GM18867 (cell line): ENCODE measurements around the gene KRT86.
"Not testable (repeated sequence)": the region's sequence is repeated elsewhere in the genome, so short reads cannot be mapped to it uniquely, and the experiment has no call there.

ENCODE experiments used
- ATAC-seq: cut with Tn5 transposase; IDR thresholded peaks from one replicate; pipeline ENCODE4 v1.9.1; 2021; ENCODE audit warnings: mild to moderate bottlenecking, moderate library complexity; ENCODE audit not compliant: unreplicated experiment

The KRT86 gene

DNA sequence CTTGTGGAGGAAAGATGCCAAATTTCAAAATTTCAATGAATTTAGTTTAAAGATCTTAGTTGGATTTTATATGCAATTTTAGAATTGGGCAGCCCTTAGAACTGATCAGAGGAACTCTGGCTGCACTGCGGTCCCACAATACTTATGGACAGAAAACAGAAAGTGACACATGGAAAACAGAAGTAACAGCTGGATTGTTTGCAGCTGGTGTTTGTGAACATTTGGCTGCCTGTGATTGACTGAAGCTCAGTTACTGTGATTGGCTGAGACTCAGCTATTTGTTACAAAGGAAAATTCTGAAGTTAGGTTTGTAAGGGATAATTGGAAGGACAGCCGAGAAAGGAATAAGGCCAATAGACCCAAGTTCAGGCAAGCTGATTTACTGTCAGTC, 10.0 kb upstream of the KRT86 start:
- ATAC-seq = no peak

GRCh38 chr12:52266514-52266913, 7.9 kb upstream of the KRT86 start:
- ATAC-seq = no peak

DNA sequence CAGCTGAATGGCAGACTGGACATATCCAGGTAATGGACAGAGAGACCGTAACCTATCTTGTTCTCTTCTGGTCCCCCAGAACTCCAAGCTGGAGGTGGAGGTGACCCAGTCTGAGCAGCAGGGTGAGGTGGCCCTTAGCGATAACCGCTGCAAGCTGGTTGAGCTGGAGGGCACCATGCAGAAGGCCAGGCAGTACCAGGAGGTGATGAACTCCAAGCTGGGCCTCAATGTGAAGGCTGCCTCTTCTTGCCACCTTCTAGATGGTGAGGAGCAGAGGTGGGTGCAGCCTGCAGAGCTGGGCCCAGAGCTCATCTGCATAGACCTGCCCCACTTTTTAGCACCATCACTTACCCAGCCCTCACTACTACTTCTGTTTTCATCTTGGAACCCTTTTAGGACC, 7.2 kb upstream of the KRT86 start:
- no peak for ATAC-seq

GRCh38 chr12:52267699-52268098, 6.7 kb upstream of the KRT86 start:
- no peak for ATAC-seq

- ATAC-seq = no peak
These were observed 6.2 kb upstream of the KRT86 start for GRCh38 chr12:52268212-52268611.

- ATAC-seq = no peak
These were observed 3.8 kb upstream of the KRT86 start for GRCh38 chr12:52270541-52271070.

DNA sequence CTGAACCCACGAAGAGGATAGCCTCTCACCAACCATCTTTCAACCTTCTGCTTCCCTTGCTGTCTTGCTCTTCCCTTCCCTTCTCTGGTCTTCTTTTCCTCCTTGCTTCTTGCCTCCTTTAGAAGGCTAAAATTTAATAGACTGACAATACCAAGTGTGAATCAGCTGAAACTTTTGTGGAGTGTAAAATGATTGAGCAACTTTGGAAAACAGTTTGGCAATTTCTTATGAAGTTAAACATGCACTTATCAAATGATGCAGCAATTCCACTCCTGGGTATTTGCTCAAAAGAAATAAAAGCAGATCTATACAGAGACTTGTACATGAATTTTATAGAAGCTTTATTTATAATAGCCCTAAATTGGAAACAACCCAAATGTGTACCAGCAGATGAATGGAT, 3.3 kb upstream of the KRT86 start:
- no peak for ATAC-seq

- no peak for ATAC-seq
These were observed 1.2 kb downstream of the KRT86 start for GRCh38 chr12:52275686-52276085.

- no peak for ATAC-seq
These were observed 3.2 kb downstream of the KRT86 start for GRCh38 chr12:52277486-52278245.

- ATAC-seq = peak; percentile 74
These were observed 4.4 kb downstream of the KRT86 start for GRCh38 chr12:52278575-52279421.

- ATAC-seq = no peak
These were observed 5.2 kb downstream of the KRT86 start for GRCh38 chr12:52279422-52280318.

GRCh38 chr12:52280319-52280795, 5.9 kb downstream of the KRT86 start:
- ATAC-seq = no peak

GRCh38 chr12:52280796-52281560, 6.5 kb downstream of the KRT86 start:
- no peak for ATAC-seq

DNA sequence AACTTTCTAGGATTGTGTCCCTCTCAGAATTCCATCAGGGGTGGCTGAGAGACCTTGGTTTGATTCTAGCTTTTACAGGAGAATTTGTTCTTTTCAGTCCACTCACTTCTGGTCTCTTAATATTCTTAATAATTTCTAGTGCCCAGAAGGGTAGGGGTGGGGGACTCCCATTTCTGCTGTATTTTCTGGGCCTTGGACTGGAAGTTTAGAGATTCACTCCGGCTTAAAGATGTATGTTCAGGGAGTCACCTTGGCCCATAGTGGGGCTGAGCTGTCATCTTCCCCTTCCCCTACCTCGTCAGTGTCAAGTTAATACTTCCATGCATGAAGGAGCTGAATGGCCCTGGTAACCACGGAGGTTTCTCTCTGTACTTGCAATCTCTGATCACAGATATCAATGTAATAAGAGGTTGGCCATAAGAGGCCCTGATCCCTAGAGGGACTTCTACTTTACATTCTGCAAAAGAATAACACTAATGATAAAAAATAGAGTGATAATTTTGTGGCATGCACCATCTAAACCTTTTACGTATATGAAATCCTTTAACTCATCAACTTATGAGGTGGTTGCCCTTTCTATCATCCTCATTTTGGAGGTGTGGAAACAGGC, 10.2 kb downstream of the KRT86 start:
- ATAC-seq = no peak

DNA sequence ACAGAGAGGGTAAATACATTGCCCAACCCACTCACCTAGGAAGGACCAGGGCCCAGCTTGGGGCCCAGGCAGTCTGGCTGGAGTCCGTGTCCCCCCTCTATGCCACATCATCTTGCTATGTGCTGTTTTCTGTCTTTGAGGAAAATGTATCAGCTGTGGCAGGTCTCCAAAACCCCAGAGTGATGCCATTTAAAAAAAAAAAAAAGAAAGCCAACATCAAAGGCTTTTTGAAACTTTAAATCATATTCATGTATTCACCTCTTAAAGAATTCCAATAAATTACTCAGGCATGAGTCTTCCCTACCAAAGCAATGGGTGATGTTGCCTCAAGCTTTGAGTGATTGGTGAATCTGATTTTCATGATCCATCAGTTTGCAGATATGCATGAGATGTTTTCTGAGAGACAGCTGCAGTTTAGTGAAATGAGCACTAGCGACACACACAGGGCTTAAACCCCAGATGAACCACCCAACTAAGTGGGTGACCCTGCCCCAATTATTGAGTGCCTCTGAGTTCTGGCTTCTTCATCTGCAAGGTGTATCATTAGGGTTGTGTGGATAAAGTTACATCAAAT, 10.8 kb downstream of the KRT86 start:
- no peak for ATAC-seq

- ATAC-seq = no peak
These were observed 11.5 kb downstream of the KRT86 start for GRCh38 chr12:52285851-52286530.

- not testable (repeated sequence) for ATAC-seq
These were observed 12.7 kb downstream of the KRT86 start for GRCh38 chr12:52286857-52287785.
